Measurements from ENCODE around the gene SLC2A4.
A peak's percentile ranks its signal among the peaks of the same experiment; 100 is the strongest.

The SLC2A4 gene

DNA sequence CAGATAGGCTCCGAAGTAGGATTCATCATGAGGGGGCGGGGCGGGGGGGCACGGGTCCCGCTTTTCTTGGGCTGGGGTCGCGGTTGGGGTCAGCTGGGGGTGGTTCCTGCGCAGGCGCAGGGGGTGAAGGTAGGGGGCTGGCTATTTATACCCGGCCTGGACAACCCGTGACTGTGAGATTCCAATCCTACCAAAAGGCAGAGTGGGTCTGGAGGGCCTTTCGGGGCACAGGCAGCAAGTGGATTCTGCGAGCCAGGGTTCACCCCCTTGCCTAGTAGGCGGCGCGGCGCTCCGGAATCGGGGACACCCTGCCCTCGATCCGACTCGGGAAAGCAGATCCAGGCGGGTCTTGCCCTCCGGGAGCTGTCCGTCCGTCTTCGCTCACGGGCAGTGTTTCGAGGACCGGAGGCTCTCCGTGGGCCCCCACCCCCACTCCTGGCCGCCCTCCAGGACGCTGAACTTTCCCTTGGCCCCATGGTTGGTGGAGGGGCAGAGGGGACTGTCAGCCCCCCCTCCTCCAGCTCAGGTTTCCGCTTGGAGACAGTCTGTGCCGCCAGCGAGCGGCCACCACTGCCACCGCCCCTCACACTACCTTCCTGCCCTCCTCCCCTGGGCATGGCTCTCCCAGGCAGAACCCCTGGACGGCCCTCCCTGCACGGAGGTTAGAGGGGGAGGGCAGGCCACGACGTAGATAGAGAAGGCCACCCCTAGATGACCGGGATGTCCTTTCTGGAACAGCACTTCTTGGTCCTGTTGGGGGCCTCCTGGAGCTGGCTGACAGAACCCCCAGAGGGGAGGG, 634 bp downstream of the SLC2A4 start:
- no peak for DNase-seq (ENCODE audit: low read depth)
- H3K4me3 ChIP-seq (ENCODE audit: low read length) = peak overlapping the region; percentile 53
- TF ChIP-seq CTCF (conservative IDR thresholded peaks at IDR 0.05; ENCODE audit: low read depth, low read length) = no peak

DNA sequence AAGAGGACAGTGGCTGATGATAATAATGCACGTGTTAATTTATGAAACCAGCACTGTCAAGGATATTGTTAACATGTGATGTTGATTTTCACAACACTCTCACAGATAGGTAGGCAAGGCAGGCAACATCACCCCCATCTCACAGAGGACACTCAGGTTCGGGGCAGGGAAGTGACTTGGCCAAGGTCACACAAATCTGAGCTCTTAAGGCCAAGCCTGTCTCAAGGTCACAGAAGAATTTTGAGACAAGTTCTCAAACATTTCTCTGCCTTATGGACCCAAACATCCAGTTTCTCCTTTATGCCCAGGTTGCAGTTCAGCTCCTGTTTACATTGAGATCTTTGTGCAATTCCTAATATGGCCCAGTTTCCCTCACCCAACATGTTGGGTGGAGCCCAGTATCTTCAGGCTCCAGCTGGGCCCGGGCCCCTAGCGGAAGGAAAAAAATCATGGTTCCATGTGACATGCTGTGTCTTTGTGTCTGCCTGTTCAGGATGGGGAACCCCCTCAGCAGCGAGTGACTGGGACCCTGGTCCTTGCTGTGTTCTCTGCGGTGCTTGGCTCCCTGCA, 1.3 kb downstream of the SLC2A4 start:
- no peak for DNase-seq (ENCODE audit: low read depth)
- no peak overlapping the region for H3K4me3 ChIP-seq (ENCODE audit: low read length)
- TF ChIP-seq CTCF (conservative IDR thresholded peaks at IDR 0.05; ENCODE audit: low read depth, low read length) = no peak

DNA sequence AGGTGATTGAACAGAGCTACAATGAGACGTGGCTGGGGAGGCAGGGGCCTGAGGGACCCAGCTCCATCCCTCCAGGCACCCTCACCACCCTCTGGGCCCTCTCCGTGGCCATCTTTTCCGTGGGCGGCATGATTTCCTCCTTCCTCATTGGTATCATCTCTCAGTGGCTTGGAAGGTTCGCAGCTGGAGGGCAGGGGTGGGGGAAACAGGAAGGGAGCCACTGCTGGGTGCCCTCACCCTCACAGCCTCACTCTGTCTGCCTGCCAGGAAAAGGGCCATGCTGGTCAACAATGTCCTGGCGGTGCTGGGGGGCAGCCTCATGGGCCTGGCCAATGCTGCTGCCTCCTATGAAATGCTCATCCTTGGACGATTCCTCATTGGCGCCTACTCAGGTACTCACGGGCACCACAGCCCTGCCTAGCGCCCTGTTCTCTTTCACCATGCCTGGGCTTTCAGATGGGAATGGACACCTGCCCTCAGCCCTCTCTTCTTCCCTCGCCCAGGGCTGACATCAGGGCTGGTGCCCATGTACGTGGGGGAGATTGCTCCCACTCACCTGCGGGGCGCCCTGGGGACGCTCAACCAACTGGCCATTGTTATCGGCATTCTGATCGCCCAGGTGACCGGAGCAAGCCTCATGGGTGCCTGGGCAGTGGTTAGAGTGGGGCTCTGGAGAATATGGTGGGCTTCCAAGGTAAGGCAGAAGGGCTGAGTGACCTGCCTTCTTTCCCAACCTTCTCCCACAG, 2.1 kb downstream of the SLC2A4 start:
- TF ChIP-seq CTCF (conservative IDR thresholded peaks at IDR 0.05; ENCODE audit: low read depth, low read length) = no peak
- H3K4me3 ChIP-seq (ENCODE audit: low read length) = no peak overlapping the region
- no peak for DNase-seq (ENCODE audit: low read depth)

DNA sequence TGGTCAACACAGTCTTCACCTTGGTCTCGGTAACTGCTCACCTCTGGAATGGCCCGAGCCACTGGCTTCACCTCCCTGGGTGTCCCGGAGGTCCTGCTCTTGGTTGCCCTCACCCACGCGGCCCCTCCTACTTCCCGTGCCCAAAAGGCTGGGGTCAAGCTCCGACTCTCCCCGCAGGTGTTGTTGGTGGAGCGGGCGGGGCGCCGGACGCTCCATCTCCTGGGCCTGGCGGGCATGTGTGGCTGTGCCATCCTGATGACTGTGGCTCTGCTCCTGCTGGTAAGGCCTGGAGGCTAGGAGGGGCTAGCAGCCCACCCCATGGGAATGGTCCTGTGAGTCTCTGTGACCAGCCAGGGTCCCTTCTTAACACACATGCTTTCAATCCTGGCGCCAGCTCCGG, 3.4 kb downstream of the SLC2A4 start:
- H3K4me3 ChIP-seq (ENCODE audit: low read length) = no peak overlapping the region

GRCh38 chr17:7285679-7286078, 4.2 kb downstream of the SLC2A4 start:
- TF ChIP-seq CTCF (conservative IDR thresholded peaks at IDR 0.05; ENCODE audit: low read depth, low read length) = no peak
- DNase-seq (ENCODE audit: low read depth) = no peak
- H3K4me3 ChIP-seq (ENCODE audit: low read length) = no peak overlapping the region

More for the DNA sequence above, 3.4 kb downstream of the SLC2A4 start:
- no peak for TF ChIP-seq CTCF (conservative IDR thresholded peaks at IDR 0.05; ENCODE audit: low read depth, low read length)
- no peak for DNase-seq (ENCODE audit: low read depth)

DNA sequence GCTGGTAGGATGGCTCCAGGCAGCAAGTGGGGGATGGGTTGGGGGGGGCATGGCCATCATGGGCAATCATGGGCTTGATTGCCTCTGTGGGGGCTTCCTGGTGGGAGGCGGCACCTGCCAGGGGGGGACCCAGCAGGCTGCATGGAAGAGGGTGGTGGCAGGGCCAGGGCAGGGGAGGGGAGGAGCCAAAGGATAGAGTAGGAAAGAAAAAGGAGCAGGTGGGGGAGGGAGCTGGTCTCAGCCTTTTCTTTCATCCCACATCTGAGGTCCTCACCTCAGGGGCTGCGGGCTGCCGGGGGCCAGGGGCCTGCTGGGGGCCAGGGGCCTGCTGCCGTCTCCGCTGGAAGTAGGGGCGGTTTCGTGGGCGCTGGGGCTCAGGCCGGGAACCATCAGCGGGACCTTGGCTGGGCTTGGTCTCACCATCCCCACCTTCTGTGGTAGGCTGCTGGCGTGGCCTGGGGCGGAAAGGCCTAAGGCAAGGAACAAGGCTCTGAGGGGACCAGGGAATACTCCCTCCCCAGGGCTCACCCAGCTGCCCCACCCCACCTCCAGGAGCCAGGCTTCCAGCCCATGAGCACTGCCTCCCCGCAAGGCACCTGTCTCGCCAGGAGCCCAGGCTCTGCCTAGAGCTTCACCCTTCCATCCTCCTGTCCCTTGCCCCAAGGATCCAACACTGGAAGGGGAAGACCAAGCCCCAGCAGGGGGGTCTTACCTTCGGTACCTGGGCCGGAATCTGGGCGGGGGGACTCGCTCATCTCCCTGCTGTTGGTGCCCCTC, 7.9 kb downstream of the SLC2A4 start:
- no peak for TF ChIP-seq CTCF (conservative IDR thresholded peaks at IDR 0.05; ENCODE audit: low read depth, low read length)
- DNase-seq (ENCODE audit: low read depth) = no peak

More for the DNA sequence above, 7.9 kb downstream of the SLC2A4 start:
- H3K4me3 ChIP-seq (ENCODE audit: low read length) = no peak overlapping the region
